ENCODE results near the gene DMBX1.

DMBX1 gene

DNA sequence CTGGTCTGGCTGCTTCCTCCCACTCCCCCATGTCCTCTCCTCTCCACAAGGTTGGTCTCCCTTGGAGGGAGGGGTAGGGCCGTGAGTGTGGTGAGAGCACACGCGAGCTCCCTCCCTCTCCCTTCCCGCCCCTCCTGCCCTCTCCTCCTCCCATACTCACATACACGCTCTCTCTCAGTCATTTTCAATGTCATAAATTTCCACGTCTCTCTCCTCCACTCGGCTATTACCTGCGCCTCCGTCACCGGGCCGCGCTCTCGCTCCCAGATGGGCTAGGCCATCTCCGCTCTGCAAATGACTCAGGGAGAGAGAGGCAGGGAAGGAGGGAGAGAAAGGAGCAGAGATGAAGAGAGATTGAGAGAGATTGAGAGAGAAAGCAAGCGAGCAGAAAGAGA is 36.7 kb upstream of the DMBX1 start:
- no peak overlapping the region for H3K4me3 ChIP-seq (ENCODE audit: control insufficient read depth, low read depth, low read length)
- TF ChIP-seq, protein P1, sequence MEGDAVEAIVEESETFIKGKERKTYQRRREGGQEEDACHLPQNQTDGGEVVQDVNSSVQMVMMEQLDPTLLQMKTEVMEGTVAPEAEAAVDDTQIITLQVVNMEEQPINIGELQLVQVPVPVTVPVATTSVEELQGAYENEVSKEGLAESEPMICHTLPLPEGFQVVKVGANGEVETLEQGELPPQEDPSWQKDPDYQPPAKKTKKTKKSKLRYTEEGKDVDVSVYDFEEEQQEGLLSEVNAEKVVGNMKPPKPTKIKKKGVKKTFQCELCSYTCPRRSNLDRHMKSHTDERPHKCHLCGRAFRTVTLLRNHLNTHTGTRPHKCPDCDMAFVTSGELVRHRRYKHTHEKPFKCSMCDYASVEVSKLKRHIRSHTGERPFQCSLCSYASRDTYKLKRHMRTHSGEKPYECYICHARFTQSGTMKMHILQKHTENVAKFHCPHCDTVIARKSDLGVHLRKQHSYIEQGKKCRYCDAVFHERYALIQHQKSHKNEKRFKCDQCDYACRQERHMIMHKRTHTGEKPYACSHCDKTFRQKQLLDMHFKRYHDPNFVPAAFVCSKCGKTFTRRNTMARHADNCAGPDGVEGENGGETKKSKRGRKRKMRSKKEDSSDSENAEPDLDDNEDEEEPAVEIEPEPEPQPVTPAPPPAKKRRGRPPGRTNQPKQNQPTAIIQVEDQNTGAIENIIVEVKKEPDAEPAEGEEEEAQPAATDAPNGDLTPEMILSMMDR (IDR thresholded peaks at IDR 0.05; ENCODE audit: control insufficient read depth, insufficient read depth, low read depth, low read length, missing control alignments) = no peak
- no peak for DNase-seq (ENCODE audit: low read depth)

DNA sequence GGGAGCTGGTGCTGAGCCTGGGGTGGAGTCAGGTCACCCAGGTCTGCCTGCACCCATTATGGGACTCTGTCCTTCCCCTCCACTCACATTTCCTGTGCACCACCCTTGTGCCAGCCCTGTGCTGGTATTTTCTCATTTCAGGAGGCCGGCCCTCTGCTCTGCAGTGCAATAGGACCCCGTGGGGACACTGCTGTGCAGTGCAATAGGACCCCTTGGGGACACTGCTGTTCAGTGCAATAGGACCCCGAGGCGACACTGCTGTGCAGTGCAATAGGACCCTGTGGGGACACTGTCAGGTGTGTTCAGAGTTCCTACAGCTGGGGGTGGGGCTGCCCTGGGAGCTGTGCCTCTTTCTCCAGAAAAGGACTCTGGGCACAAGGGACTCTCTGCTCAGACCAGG is 36.2 kb upstream of the DMBX1 start:
- TF ChIP-seq, protein P1 (IDR thresholded peaks at IDR 0.05; ENCODE audit: control insufficient read depth, insufficient read depth, low read depth, low read length, missing control alignments) = no peak
- DNase-seq (ENCODE audit: low read depth) = no peak
- H3K4me3 ChIP-seq (ENCODE audit: control insufficient read depth, low read depth, low read length) = no peak overlapping the region

DNA sequence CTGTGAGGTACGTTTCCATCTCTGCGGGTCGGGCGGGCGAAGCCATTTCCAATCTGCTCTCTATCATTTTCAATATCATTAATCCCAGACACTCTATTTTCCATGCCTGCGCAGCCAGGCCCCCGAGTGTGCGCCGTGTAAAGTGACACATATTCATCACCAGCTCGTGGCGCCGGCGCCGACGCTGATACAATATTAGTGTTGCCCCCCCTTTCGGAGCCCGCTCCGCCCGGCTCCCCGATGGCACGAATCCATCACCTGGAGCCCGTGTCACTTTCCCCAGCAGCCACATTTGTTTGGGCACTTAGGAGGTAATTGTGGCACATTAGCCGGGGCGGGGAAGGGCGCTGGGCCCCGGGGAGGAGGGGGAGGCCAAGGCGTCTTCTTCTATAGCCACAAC is 33.7 kb upstream of the DMBX1 start:
- H3K4me3 ChIP-seq (ENCODE audit: control insufficient read depth, low read depth, low read length) = no peak overlapping the region
- TF ChIP-seq, protein P1 (IDR thresholded peaks at IDR 0.05; ENCODE audit: control insufficient read depth, insufficient read depth, low read depth, low read length, missing control alignments) = no peak
- DNase-seq (ENCODE audit: low read depth) = no peak

DNA sequence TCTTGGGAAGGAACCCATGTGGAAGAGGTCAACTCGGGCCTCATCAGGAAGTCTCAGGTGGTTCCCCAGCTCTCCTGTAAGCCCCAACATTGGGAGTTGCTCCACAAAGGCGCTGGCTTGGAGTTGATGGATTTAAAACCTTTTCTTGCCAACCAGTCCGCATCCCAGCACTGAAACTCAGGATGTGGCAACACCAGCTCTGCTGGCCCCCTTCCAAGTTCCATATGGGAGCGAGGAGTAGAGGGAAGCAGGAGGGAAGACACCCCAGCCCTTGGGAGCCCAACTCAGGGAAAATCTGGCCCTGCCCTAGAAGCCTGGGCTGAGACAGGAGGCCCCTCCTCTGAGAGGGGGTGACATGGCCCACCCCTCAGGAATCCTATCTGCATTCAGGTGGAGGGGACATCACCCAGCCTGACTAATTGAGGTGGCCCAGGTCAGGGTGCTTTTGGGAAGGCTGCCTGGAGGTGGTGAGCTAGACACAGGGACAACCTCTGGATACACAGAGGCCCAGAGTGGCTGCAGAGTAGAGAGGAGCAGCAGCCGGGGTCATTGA is 33.1 kb upstream of the DMBX1 start:
- H3K4me3 ChIP-seq (ENCODE audit: control insufficient read depth, low read depth, low read length) = no peak overlapping the region
- TF ChIP-seq, protein P1 (IDR thresholded peaks at IDR 0.05; ENCODE audit: control insufficient read depth, insufficient read depth, low read depth, low read length, missing control alignments) = no peak
- DNase-seq (ENCODE audit: low read depth) = no peak

DNA sequence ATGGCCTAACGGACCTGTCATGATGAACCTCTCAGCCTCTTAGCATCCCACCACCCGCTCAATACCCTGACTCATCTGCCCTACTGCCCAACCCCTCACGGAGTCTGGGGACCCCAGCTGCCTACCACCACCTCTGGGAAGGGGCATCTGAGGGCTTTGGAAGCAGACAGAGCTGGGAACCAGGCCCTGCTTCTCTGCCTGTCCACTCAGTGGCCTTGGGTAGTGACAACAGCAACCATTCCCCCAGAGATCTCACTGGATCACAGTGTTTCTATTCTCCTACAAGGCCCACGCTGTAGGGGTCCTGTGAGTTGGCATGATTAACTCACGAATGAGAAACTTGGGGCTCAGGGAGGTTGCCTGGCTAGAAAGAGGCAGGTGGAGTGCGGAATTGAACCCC is 32.5 kb upstream of the DMBX1 start:
- no peak overlapping the region for H3K4me3 ChIP-seq (ENCODE audit: control insufficient read depth, low read depth, low read length)
- no peak for DNase-seq (ENCODE audit: low read depth)
- TF ChIP-seq, protein P1 (IDR thresholded peaks at IDR 0.05; ENCODE audit: control insufficient read depth, insufficient read depth, low read depth, low read length, missing control alignments) = no peak

DNA sequence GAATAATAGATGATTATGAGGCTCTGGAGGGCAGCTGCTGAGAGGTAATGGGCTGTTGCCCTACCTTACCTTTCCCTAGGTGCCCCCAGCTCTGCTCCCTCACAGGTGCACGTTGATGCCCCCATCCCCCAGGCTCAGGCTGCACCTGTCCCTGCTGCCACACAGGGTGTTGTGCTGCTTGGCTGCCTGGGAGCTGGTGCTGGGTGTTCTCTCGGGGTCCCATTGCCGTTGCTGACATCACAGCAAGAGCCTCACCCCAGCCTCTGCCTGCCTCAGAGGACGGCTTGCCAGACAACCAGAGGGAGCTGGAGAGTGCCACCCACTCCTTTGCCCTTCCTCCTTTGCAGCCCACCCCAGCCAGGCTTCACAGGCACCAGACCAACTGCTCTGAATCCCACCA is 31.4 kb upstream of the DMBX1 start:
- TF ChIP-seq, protein P1 (IDR thresholded peaks at IDR 0.05; ENCODE audit: control insufficient read depth, insufficient read depth, low read depth, low read length, missing control alignments) = no peak
- DNase-seq (ENCODE audit: low read depth) = no peak
- no peak overlapping the region for H3K4me3 ChIP-seq (ENCODE audit: control insufficient read depth, low read depth, low read length)

DNA sequence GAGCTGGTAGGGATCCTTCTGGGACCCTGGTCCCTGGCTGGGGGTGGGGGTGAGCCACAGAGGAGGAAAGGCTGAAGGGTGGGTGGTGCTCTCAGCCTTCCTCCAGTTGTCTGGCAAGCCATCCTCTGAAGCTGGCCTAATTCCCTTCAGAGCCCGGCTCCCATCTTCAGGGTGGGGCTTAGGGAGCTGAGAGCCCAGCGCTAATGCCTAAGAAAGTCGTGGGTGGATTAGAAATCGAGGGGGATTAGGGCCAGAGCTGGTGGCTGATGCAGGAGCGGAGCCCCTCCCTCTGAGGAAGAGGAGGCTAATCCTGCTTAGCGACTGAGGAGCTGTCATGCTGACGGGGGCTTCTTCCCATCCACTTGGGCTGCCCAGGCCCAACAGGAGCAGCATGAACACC is 30.8 kb upstream of the DMBX1 start:
- no peak for DNase-seq (ENCODE audit: low read depth)
- H3K4me3 ChIP-seq (ENCODE audit: control insufficient read depth, low read depth, low read length) = no peak overlapping the region
- TF ChIP-seq, protein P1 (IDR thresholded peaks at IDR 0.05; ENCODE audit: control insufficient read depth, insufficient read depth, low read depth, low read length, missing control alignments) = no peak

Measured in AG09309 (cell line).